Mammary epithelial cell (primary cell): ENCODE measurements around the gene MRPS24.
"Not testable (repeated sequence)": the region's sequence is repeated elsewhere in the genome, so short reads cannot be mapped to it uniquely, and the experiment has no call there.

Experiments used
- CTCF ChIP-seq, 2 donors: IDR thresholded peaks in 1 of 2; conservative IDR thresholded peaks in 1 of 2; 2 replicates each; pipeline ENCODE4 v1.5.1; 2011 to 2012; ENCODE audit warnings: inconsistent platforms in 2 of 2, low read length in 2 of 2, mild to moderate bottlenecking in 2 of 2, control low read depth in 1 of 2, low read depth in 1 of 2; ENCODE audit not compliant: insufficient read depth in 1 of 2; ENCODE audit errors: extremely low read depth in 1 of 2
- EZH2 ChIP-seq: IDR thresholded peaks from 2 replicates; pipeline ENCODE4 v1.6.1; 2012; ENCODE audit warnings: low read length, inconsistent platforms, borderline replicate concordance

GRCh38 chr7:43823425-43823824 is 45.9 kb downstream of the MRPS24 start:
- not testable (repeated sequence) for TF ChIP-seq CTCF (conservative IDR thresholded peaks at IDR 0.05 in 1 of 2, IDR thresholded peaks at IDR 0.05 in 1 of 2; ENCODE audit: extremely low read depth in 1 of 2, insufficient read depth in 1 of 2, low read depth in 1 of 2, low read length in 2 of 2); EZH2
